SK-N-SH treated with all-trans-retinoic acid at 6 μM for 48 hours (cell line): Measurements from ENCODE around the gene DGKG.

Experiments used
- BACH2 ChIP-seq: fragments of 250-450 bp; sonication (Bioruptor Pico); IDR thresholded peaks from 2 replicates; pipeline ENCODE4 v1.9.0; 2021; ENCODE audit warnings: mild to moderate bottlenecking, borderline replicate concordance
- CSDC2 ChIP-seq: fragments of 250-450 bp; sonication (Bioruptor Pico); IDR thresholded peaks from 2 replicates; pipeline ENCODE4 v1.5.0; 2020; ENCODE audit warnings: mild to moderate bottlenecking, moderate library complexity
- ESRRG ChIP-seq: fragments of 250-450 bp; sonication (Bioruptor Pico); IDR thresholded peaks from 2 replicates; pipeline ENCODE4 v1.6.1; 2021; ENCODE audit warnings: mild to moderate bottlenecking
- ISL1 ChIP-seq: fragments of 250-450 bp; sonication (Bioruptor Pico); IDR thresholded peaks from 2 replicates; pipeline ENCODE4 v2.1.2; 2022; ENCODE audit warnings: mild to moderate bottlenecking, moderate library complexity
- OSR1 ChIP-seq: fragments of 250-450 bp; sonication (Bioruptor Pico); IDR thresholded peaks from 2 replicates; pipeline ENCODE4 v1.8.0; 2022; ENCODE audit warnings: moderate library complexity, mild to moderate bottlenecking, inconsistent platforms
- PPARA ChIP-seq: fragments of 250-450 bp; sonication (Bioruptor Pico); IDR thresholded peaks from 2 replicates; pipeline ENCODE4 v1.5.0; 2020; ENCODE audit warnings: mild to moderate bottlenecking, borderline replicate concordance
- RARB ChIP-seq: fragments of 250-450 bp; sonication (Bioruptor Pico); IDR thresholded peaks from 2 replicates; pipeline ENCODE4 v1.8.0; 2021; ENCODE audit warnings: mild to moderate bottlenecking, moderate library complexity
- ZC3H10 ChIP-seq: fragments of 250-450 bp; sonication (Bioruptor Pico); IDR thresholded peaks from 2 replicates; pipeline ENCODE4 v1.5.1; 2021; ENCODE audit warnings: mild to moderate bottlenecking, moderate library complexity
- ZFP30 ChIP-seq: fragments of 450-650 bp; formaldehyde crosslinking; IDR thresholded peaks from 2 replicates; pipeline ENCODE4 v1.5.0; 2022; ENCODE audit warnings: mild to moderate bottlenecking, moderate library complexity
- ZNF565 ChIP-seq: fragments of 450-650 bp; formaldehyde crosslinking; conservative IDR thresholded peaks from 2 replicates; pipeline ENCODE4 v1.5.0; 2020; ENCODE audit warnings: low read depth, mild to moderate bottlenecking, moderate library complexity
- TF ChIP-seq, protein P1 (sequence below): fragments of 250-450 bp; sonication (Bioruptor Pico); IDR thresholded peaks from 2 replicates; pipeline ENCODE4 v1.8.0; 2020; ENCODE audit warnings: mild to moderate bottlenecking, moderate library complexity, borderline replicate concordance
- TF ChIP-seq, protein P2 (sequence below): fragments of 250-450 bp; sonication (Bioruptor Pico); IDR thresholded peaks from 2 replicates; pipeline ENCODE4 v1.5.1; 2020; ENCODE audit warnings: low read depth, mild to moderate bottlenecking, moderate library complexity

GRCh38 chr3:186320862-186321568 lies 41.0 kb downstream of the DGKG start:
- TF ChIP-seq, protein P1, sequence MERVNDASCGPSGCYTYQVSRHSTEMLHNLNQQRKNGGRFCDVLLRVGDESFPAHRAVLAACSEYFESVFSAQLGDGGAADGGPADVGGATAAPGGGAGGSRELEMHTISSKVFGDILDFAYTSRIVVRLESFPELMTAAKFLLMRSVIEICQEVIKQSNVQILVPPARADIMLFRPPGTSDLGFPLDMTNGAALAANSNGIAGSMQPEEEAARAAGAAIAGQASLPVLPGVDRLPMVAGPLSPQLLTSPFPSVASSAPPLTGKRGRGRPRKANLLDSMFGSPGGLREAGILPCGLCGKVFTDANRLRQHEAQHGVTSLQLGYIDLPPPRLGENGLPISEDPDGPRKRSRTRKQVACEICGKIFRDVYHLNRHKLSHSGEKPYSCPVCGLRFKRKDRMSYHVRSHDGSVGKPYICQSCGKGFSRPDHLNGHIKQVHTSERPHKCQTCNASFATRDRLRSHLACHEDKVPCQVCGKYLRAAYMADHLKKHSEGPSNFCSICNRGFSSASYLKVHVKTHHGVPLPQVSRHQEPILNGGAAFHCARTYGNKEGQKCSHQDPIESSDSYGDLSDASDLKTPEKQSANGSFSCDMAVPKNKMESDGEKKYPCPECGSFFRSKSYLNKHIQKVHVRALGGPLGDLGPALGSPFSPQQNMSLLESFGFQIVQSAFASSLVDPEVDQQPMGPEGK (CRISPR knock-in tag), result no peak
- TF ChIP-seq RARB (CRISPR knock-in tag) (no peak), PPARA (CRISPR knock-in tag) (no peak), BACH2 (CRISPR knock-in tag) (no peak), ISL1 (CRISPR knock-in tag) (no peak), CSDC2 (CRISPR knock-in tag) (no peak), ZC3H10 (no peak), ZNF565 (no peak), ZFP30 (no peak), ESRRG (CRISPR knock-in tag) (no peak), OSR1 (CRISPR knock-in tag) (no peak)
- TF ChIP-seq, protein P2, sequence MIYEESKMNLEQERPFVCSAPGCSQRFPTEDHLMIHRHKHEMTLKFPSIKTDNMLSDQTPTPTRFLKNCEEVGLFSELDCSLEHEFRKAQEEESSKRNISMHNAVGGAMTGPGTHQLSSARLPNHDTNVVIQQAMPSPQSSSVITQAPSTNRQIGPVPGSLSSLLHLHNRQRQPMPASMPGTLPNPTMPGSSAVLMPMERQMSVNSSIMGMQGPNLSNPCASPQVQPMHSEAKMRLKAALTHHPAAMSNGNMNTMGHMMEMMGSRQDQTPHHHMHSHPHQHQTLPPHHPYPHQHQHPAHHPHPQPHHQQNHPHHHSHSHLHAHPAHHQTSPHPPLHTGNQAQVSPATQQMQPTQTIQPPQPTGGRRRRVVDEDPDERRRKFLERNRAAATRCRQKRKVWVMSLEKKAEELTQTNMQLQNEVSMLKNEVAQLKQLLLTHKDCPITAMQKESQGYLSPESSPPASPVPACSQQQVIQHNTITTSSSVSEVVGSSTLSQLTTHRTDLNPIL, result no peak
